ENCODE data around the gene YY1. TPM values are rescaled to one million over a fixed set of nuclear protein-coding genes. Genes with fewer than 3 reads are reported as not detected.

The YY1 gene
- total RNA-seq, 1 donor from 2014 or later = 102 TPM

- Mint-ChIP-seq H3K4me3 (peak overlapping the region; percentile 96), H3K36me3 (ENCODE audit: low read depth) (peaks cover 42% of the 10 kb centered on the region), H3K27me3 (peaks cover 2% of the 10 kb centered on the region), H3K4me1 (peaks cover 45% of the 10 kb centered on the region), H3K27ac (peak overlapping the region; percentile 89), H3K9me3 (no peaks in the 10 kb centered on the region)
- no peak for DNase-seq
- intact Hi-C loops (cut with micrococcal nuclease) = loop anchor here (2.0 to 5.0 kb wide), 2 partner anchors 36 to 136 kb away; partner anchors contain the start of gene WDR25
Observed at GRCh38 chr14:100241279-100241678, 2.3 kb downstream of the YY1 start.

GRCh38 chr14:100243020-100243419 is 4.1 kb downstream of the YY1 start:
- no peak for DNase-seq
- Mint-ChIP-seq H3K27me3 (peaks cover 2% of the 10 kb centered on the region), H3K4me3 (peak overlapping the region; percentile 73), H3K4me1 (peaks cover 42% of the 10 kb centered on the region), H3K27ac (peak overlapping the region; percentile 1), H3K36me3 (ENCODE audit: low read depth) (peaks cover 35% of the 10 kb centered on the region), H3K9me3 (no peaks in the 10 kb centered on the region)
- intact Hi-C loops (cut with micrococcal nuclease) = loop anchor here (5.0 kb wide), 1 partner anchor 34 kb away; no protein-coding TSS in a partner anchor

DNA sequence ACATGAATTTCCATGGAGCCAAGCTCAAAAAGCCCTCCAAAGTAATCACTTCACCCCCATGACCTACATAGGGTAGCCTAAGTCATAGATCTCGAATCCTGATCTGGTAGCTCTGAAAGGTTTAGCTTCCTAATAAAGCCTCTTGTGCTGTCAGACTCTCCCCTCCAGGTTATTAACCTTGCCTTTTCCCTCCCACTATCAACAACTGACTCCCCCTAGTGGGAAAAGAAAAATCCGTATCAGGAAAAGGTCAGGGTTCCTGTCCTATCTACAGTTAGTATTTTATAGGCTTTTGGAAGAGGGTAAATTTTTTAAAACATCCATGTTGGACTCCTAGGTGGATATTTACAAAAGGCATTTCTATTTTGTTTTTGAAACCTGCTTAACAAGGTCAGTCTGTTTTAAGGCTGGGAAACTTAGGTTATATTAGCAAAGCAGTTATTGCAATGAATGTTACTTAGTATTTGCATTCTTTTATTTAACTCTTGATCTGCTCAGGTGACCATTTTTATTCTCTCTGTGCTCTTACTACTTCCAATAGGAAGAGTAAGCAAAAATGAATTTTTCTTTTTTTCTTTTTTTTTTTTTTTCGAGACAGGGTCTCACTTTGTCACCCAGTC is 8.0 kb downstream of the YY1 start:
- intact Hi-C loops (cut with micrococcal nuclease) = no loop called here
- H3K27ac Mint-ChIP-seq = no peak overlapping the region

DNA sequence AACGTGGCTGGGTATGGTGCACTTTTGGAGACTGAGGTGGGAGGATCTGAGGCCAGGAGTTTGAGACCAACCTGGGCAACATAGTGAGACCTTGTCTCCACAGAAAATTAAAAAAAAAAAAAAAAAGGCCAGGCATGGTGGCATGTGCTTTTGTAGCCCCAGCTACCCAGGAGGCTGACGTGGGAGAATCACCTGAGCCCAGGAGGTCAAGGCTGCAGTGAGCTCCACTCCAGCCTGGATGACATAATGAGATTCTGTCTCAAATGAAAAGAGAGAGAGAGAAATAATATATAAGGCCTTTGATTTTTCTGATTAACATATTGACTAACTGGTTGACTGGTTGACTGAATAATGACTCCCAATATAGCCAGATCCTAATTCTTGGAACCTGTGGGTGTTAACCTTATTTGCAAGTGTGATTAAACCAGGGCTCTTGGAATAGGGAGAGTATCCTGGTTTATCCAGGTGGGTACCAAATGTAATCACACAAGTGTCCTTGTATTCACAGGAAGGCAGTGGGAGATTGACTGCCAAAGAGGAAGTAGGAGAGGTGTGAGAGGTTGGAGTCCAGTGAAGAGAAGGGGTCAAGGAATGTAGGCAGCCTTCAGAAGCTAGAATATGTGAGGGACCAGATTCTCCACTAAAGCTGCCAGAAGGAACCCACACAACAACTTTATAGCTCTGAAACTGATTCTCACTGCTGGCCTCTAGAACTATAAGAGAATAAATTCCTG is 12.0 kb downstream of the YY1 start:
- Mint-ChIP-seq H3K27me3 (no peaks in the 10 kb centered on the region), H3K9me3 (no peaks in the 10 kb centered on the region), H3K27ac (no peak overlapping the region), H3K4me1 (peaks cover 47% of the 10 kb centered on the region), H3K4me3 (no peak overlapping the region), H3K36me3 (ENCODE audit: low read depth) (peaks cover 12% of the 10 kb centered on the region)
- intact Hi-C loops (cut with micrococcal nuclease) = no loop called here
- no peak for DNase-seq

More for the DNA sequence above, 8.0 kb downstream of the YY1 start:
- peak; percentile 73 for DNase-seq
- peaks cover 49% of the 10 kb centered on the region for H3K4me1 Mint-ChIP-seq
- H3K9me3 Mint-ChIP-seq = no peaks in the 10 kb centered on the region
- H3K4me3 Mint-ChIP-seq = no peak overlapping the region
- no peaks in the 10 kb centered on the region for H3K27me3 Mint-ChIP-seq
- H3K36me3 Mint-ChIP-seq (ENCODE audit: low read depth) = peaks cover 23% of the 10 kb centered on the region

- Mint-ChIP-seq H3K36me3 (ENCODE audit: low read depth) (peaks cover 12% of the 10 kb centered on the region), H3K4me1 (peaks cover 47% of the 10 kb centered on the region), H3K4me3 (no peak overlapping the region), H3K27ac (no peak overlapping the region), H3K9me3 (no peaks in the 10 kb centered on the region), H3K27me3 (no peaks in the 10 kb centered on the region)
- intact Hi-C loops (cut with micrococcal nuclease) = no loop called here
- DNase-seq = no peak
Observed at GRCh38 chr14:100252684-100253083, 13.7 kb downstream of the YY1 start.

DNA sequence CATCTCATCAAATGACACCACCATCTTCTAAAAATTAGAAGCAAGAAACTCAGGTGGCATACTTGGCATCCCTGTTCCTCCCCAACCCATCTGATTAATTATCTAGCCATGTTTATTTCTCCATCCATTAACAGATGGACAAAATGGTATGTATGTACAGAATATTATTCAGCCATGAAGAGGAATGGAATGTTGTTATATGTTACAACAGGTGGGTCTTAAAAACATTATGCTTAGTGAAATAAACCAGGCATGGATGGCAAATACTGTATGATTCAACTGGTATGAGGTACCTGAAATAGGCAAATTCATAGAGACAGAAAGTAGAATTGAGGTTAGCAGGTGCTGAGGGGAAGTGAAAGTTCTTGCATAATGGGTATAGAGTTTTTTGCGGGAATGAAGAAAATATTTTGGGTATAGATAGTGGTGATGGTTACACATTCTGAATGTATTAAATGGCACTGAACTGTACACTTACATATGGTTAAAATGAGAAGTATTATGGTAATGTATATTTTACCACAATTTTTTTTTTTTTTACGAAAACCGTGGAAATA is 17.5 kb downstream of the YY1 start:
- intact Hi-C loops (cut with micrococcal nuclease) = no loop called here
- H3K4me1 Mint-ChIP-seq = peaks cover 62% of the 10 kb centered on the region

GRCh38 chr14:100261621-100262020 is 22.7 kb downstream of the YY1 start:
- Mint-ChIP-seq H3K4me1 (peaks cover 63% of the 10 kb centered on the region), H3K27ac (peak overlapping the region; percentile 71), H3K4me3 (no peak overlapping the region), H3K27me3 (no peaks in the 10 kb centered on the region), H3K9me3 (no peaks in the 10 kb centered on the region), H3K36me3 (ENCODE audit: low read depth) (peaks cover 39% of the 10 kb centered on the region)
- peak; percentile 67 for DNase-seq
- intact Hi-C loops (cut with micrococcal nuclease) = no loop called here

More for the DNA sequence above, 17.5 kb downstream of the YY1 start:
- no peak for DNase-seq
- Mint-ChIP-seq H3K27ac (no peak overlapping the region), H3K4me3 (no peak overlapping the region), H3K27me3 (no peaks in the 10 kb centered on the region), H3K9me3 (no peaks in the 10 kb centered on the region), H3K36me3 (ENCODE audit: low read depth) (peaks cover 13% of the 10 kb centered on the region)

DNA sequence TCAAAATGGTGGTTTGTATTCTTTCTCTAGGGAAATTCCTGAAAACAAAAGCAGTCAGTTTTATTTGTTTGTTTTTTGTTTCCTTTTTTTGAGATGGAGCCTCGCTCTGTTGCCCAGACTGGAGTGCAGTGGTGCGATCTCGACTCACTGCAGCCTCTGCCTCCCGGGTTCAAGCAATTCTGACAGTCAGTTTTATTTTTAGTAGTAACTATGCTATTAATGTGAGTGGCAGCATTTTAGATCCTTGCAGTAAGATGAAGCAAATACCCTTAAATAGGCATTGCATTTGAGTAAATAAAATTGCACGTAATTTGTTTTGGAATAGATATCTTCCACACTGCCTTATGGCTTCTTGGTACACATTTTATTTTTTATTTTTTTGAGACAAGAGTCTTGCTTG is 23.6 kb downstream of the YY1 start:
- intact Hi-C loops (cut with micrococcal nuclease) = no loop called here
- Mint-ChIP-seq H3K4me1 (peaks cover 60% of the 10 kb centered on the region), H3K9me3 (no peaks in the 10 kb centered on the region), H3K27me3 (no peaks in the 10 kb centered on the region), H3K4me3 (no peak overlapping the region), H3K27ac (no peak overlapping the region), H3K36me3 (ENCODE audit: low read depth) (peaks cover 43% of the 10 kb centered on the region)
- DNase-seq = no peak

DNA sequence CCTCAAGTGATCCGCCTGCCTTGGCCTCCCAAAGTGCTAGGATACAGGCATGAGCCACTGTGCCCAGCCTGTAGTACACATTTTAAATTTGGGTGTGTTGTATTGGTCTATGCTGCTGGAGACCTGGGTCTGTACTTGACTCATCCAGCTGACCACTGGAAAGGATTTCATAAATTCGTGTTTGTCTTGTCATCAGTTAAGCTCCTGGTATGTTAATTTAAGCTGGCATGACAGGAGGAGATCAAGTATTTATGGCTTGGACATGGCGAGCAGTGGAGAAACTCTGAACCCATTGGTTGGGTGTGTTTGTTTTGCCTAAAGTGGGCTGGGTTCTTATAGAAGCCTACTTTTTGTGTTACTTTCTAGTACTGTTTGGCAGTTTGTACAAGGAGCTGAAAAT is 24.2 kb downstream of the YY1 start:
- Mint-ChIP-seq H3K4me1 (peaks cover 56% of the 10 kb centered on the region), H3K27ac (peak overlapping the region; percentile 17), H3K36me3 (ENCODE audit: low read depth) (peaks cover 45% of the 10 kb centered on the region), H3K4me3 (no peak overlapping the region), H3K9me3 (no peaks in the 10 kb centered on the region), H3K27me3 (no peaks in the 10 kb centered on the region)
- DNase-seq = no peak
- intact Hi-C loops (cut with micrococcal nuclease) = no loop called here

GRCh38 chr14:100267990-100268389 is 29.0 kb downstream of the YY1 start:
- Mint-ChIP-seq H3K27ac (peak overlapping the region; percentile 15), H3K4me1 (peaks cover 27% of the 10 kb centered on the region), H3K27me3 (no peaks in the 10 kb centered on the region), H3K9me3 (no peaks in the 10 kb centered on the region), H3K36me3 (ENCODE audit: low read depth) (peaks cover 25% of the 10 kb centered on the region), H3K4me3 (no peak overlapping the region)
- no peak for DNase-seq
- intact Hi-C loops (cut with micrococcal nuclease) = no loop called here

GRCh38 chr14:100268591-100269207 is 29.8 kb downstream of the YY1 start:
- Mint-ChIP-seq H3K27me3 (no peaks in the 10 kb centered on the region), H3K9me3 (no peaks in the 10 kb centered on the region), H3K4me1 (peaks cover 27% of the 10 kb centered on the region), H3K36me3 (ENCODE audit: low read depth) (peaks cover 18% of the 10 kb centered on the region), H3K4me3 (no peak overlapping the region), H3K27ac (no peak overlapping the region)
- no peak for DNase-seq
- intact Hi-C loops (cut with micrococcal nuclease) = no loop called here

DNA sequence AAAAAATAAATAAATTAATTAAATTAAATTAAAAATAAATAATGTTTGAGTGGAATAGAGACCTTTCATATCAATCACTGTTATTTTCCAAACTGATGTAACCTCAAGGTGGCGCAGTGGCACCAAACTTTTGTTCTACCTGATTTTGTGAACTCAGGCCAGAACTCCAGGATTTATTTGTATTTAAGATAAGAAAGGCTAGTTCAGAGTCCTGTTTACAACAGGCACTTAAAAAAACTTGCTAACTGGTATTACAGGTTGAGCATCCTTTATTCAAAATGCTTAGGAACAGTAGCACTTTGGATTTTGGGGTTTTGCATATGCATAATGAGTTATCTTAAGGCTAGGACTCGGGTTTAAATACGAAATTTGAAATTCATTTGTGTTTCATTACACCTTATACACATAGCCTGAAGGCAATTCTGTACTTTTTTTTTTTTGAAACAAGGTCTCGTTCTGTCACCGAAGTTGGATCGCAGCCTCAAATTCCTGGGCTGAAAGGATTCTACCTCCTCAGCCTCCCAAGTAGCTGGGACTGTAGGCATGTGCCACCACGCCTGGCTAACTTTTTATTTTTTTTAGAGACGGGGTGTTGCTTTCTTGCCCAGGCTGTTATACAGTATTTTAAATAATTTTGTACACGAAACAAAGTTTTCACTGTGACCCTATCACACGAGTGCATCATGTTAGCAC is 32.4 kb downstream of the YY1 start:
- H3K27me3 Mint-ChIP-seq = no peaks in the 10 kb centered on the region
- DNase-seq = no peak
- H3K27ac Mint-ChIP-seq = no peak overlapping the region
- intact Hi-C loops (cut with micrococcal nuclease) = no loop called here
- peaks cover 18% of the 10 kb centered on the region for H3K36me3 Mint-ChIP-seq (ENCODE audit: low read depth)
- no peaks in the 10 kb centered on the region for H3K9me3 Mint-ChIP-seq
- no peak overlapping the region for H3K4me3 Mint-ChIP-seq
- peaks cover 29% of the 10 kb centered on the region for H3K4me1 Mint-ChIP-seq

GRCh38 chr14:100274250-100274649 is 35.3 kb downstream of the YY1 start:
- H3K4me1 Mint-ChIP-seq = peaks cover 29% of the 10 kb centered on the region
- DNase-seq = no peak
- H3K27ac Mint-ChIP-seq = no peak overlapping the region
- no peak overlapping the region for H3K4me3 Mint-ChIP-seq
- intact Hi-C loops (cut with micrococcal nuclease) = no loop called here
- H3K36me3 Mint-ChIP-seq (ENCODE audit: low read depth) = peaks cover 23% of the 10 kb centered on the region
- no peaks in the 10 kb centered on the region for H3K9me3 Mint-ChIP-seq
- H3K27me3 Mint-ChIP-seq = no peaks in the 10 kb centered on the region

Data from activated CD4-positive, alpha-beta T cell treated with anti-CD3 and anti-CD28 coated beads, Interleukin-2, amount 10 ng/mL, durations not matched to agents 24 days and 14 days (primary cell).